Astrocyte (in vitro differentiated cells and primary cell): Measurements from ENCODE around the gene MNAT1.

ENCODE experiments used
- CTCF ChIP-seq: IDR thresholded peaks from 2 replicates; pipeline ENCODE4 v1.5.1; 2011; ENCODE audit warnings: low read depth, mild to moderate bottlenecking, inconsistent platforms, low read length, moderate library complexity; ENCODE audit not compliant: insufficient read depth
- EZH2 ChIP-seq: IDR thresholded peaks from 2 replicates; pipeline ENCODE4 v1.6.1; 2012; ENCODE audit warnings: mild to moderate bottlenecking, low read length, inconsistent platforms; ENCODE audit not compliant: insufficient read depth

DNA sequence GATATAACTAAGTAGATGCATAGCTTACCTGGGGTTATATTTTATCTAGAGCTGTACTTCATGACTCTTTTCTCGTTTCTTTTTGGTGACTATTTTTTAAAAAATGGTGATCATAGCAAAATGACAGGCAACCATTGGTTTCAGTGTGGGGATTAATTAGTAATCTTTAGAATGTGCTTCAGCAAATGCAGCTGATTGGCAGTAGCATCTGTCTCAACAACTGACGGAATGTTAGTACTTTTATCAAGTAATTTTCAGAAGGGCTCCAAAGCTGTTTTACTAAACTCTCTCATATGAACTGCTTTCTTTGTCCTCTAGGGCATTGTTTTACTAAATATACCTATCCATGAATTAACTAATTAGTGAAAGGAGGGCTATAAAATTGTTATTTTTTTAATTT lies 128.7 kb downstream of the MNAT1 start:
- TF ChIP-seq CTCF (no peak), EZH2 (no peak)
